Trophoblast cell (in vitro differentiated cells and primary cell): ENCODE data around the gene BCL11A.

ENCODE experiments used
- DNase-seq, 2 donors: peaks; one replicate each; pipeline ENCODE4 v3.0.0-alpha.2; 2016
- H2AFZ ChIP-seq: 2 replicates; pipeline ENCODE4 v1.6.1; 2013; ENCODE audit warnings: low read length, moderate library complexity, mild to moderate bottlenecking; ENCODE audit not compliant: insufficient read depth, poor library complexity
- H2AK5ac ChIP-seq: 2 replicates; pipeline ENCODE4 v1.6.1; 2013; ENCODE audit warnings: mild to moderate bottlenecking, low read length
- H2BK120ac ChIP-seq: 2 replicates; pipeline ENCODE4 v1.6.1; 2013; ENCODE audit warnings: low read length, mild to moderate bottlenecking, moderate library complexity; ENCODE audit not compliant: insufficient read depth, poor library complexity
- H2BK12ac ChIP-seq: 2 replicates; pipeline ENCODE4 v1.6.1; 2013; ENCODE audit warnings: mild to moderate bottlenecking, low read length, moderate library complexity
- H2BK5ac ChIP-seq: 2 replicates; pipeline ENCODE4 v1.6.1; 2013; ENCODE audit warnings: low read length, low read depth, moderate library complexity, mild to moderate bottlenecking; ENCODE audit not compliant: poor library complexity
- H3K14ac ChIP-seq: 2 replicates; pipeline ENCODE4 v1.6.1; 2013; ENCODE audit warnings: mild to moderate bottlenecking, low read length
- H3K18ac ChIP-seq: 2 replicates; pipeline ENCODE4 v1.6.1; 2013; ENCODE audit warnings: mild to moderate bottlenecking, low read length
- H3K23ac ChIP-seq: 2 replicates; pipeline ENCODE4 v1.6.1; 2013; ENCODE audit warnings: low read length
- H3K27ac ChIP-seq: 2 replicates; pipeline ENCODE4 v1.5.1; 2013; ENCODE audit warnings: low read depth, mild to moderate bottlenecking, inconsistent platforms, low read length, moderate library complexity
- H3K27me3 ChIP-seq: 2 replicates; pipeline ENCODE4 v1.6.1; 2013; ENCODE audit warnings: inconsistent platforms, mild to moderate bottlenecking, low read length, moderate library complexity; ENCODE audit not compliant: insufficient read depth
- H3K36me3 ChIP-seq, 2 experiments: 1 replicate in 1 of 2; 2 replicates in 1 of 2; pipeline ENCODE4 v1.6.1; 2013; ENCODE audit warnings: low read length in 2 of 2, mild to moderate bottlenecking in 2 of 2, moderate library complexity in 1 of 2; ENCODE audit not compliant: insufficient read depth in 2 of 2, control insufficient read depth in 1 of 2
- H3K4ac ChIP-seq: 2 replicates; pipeline ENCODE4 v1.6.1; 2013; ENCODE audit warnings: low read depth, mild to moderate bottlenecking, low read length, moderate library complexity
- H3K4me1 ChIP-seq, 2 experiments: 1 replicate in 1 of 2; 2 replicates in 1 of 2; pipeline ENCODE4 v1.6.1; 2013; ENCODE audit warnings: low read length in 2 of 2, mild to moderate bottlenecking in 2 of 2, moderate library complexity in 1 of 2; ENCODE audit not compliant: insufficient read depth in 2 of 2, control insufficient read depth in 1 of 2
- H3K4me2 ChIP-seq: 2 replicates; pipeline ENCODE4 v1.6.1; 2013; ENCODE audit warnings: inconsistent platforms, mild to moderate bottlenecking, low read length, moderate library complexity
- H3K4me3 ChIP-seq: 2 replicates; pipeline ENCODE4 v1.5.1; 2013; ENCODE audit warnings: mild to moderate bottlenecking, low read depth, low read length, inconsistent platforms
- H3K79me1 ChIP-seq: one replicate; pipeline ENCODE4 v1.6.1; 2013; ENCODE audit warnings: low read length
- H3K79me2 ChIP-seq: 2 replicates; pipeline ENCODE4 v1.6.1; 2013; ENCODE audit warnings: low read length, mild to moderate bottlenecking; ENCODE audit not compliant: control insufficient read depth, insufficient read depth, poor library complexity
- H3K9ac ChIP-seq: 2 replicates; pipeline ENCODE4 v1.6.1; 2013; ENCODE audit warnings: mild to moderate bottlenecking, low read length
- H3K9me3 ChIP-seq: 2 replicates; pipeline ENCODE4 v1.6.1; 2013; ENCODE audit warnings: low read depth, mild to moderate bottlenecking, control low read depth, inconsistent platforms, low read length; ENCODE audit not compliant: insufficient read depth
- H4K12ac ChIP-seq: 2 replicates; pipeline ENCODE4 v1.6.1; 2013; ENCODE audit warnings: low read depth, mild to moderate bottlenecking, low read length, moderate library complexity
- H4K8ac ChIP-seq: 2 replicates; pipeline ENCODE4 v1.6.1; 2013; ENCODE audit warnings: low read depth, mild to moderate bottlenecking, low read length, moderate library complexity
- H4K91ac ChIP-seq: one replicate; pipeline ENCODE4 v1.6.1; 2013; ENCODE audit warnings: low read depth, mild to moderate bottlenecking, low read length, moderate library complexity
- WGBS: extraction: QIAGEN DNeasy Blood & Tissue Kit; methylation state at CpG from one replicate; pipeline ENCODE4 v1.1.7; 2013; ENCODE audit warnings: missing lambda C conversion rate; ENCODE audit not compliant: insufficient read length, insufficient coverage; ENCODE audit errors: extremely low coverage; 5-methylcytosine and 5-hydroxymethylcytosine counted together

Gene BCL11A

GRCh38 chr2:60486067-60486466 lies 67.4 kb downstream of the BCL11A start:
- no peak overlapping the region for H3K18ac ChIP-seq
- peak overlapping the region; percentile 50 for H4K91ac ChIP-seq
- no peak overlapping the region for H2AFZ ChIP-seq
- H3K4ac ChIP-seq: no peak overlapping the region
- H3K23ac ChIP-seq: no peak overlapping the region
- H2AK5ac ChIP-seq: no peak overlapping the region
- peaks cover 16 to 23% of the 10 kb centered on the region in 2 experiments for H3K4me1 ChIP-seq
- H3K79me1 ChIP-seq: peaks cover 11% of the 10 kb centered on the region
- no peak overlapping the region for H3K9ac ChIP-seq
- H3K4me3 ChIP-seq: no peak overlapping the region
- peaks cover 2% of the 10 kb centered on the region for H3K79me2 ChIP-seq
- H4K8ac ChIP-seq: no peak overlapping the region
- no peak for DNase-seq
- no peak overlapping the region for H4K12ac ChIP-seq
- H3K9me3 ChIP-seq: no peaks in the 10 kb centered on the region
- WGBS: no CpG with 5 or more reads among the region's 1 CpG
- no peak overlapping the region for H3K14ac ChIP-seq
- peak overlapping the region; percentile 38 for H2BK12ac ChIP-seq
- H3K27ac ChIP-seq: no peak overlapping the region
- H2BK120ac ChIP-seq: no peak overlapping the region
- H3K36me3 ChIP-seq: no peaks in the 10 kb centered on the region
- no peak overlapping the region for H2BK5ac ChIP-seq
- no peaks in the 10 kb centered on the region for H3K27me3 ChIP-seq
- H3K4me2 ChIP-seq: no peak overlapping the region

GRCh38 chr2:60485550-60485949 lies 67.9 kb downstream of the BCL11A start:
- H4K12ac ChIP-seq: no peak overlapping the region
- no peaks in the 10 kb centered on the region for H3K27me3 ChIP-seq
- peaks cover 11% of the 10 kb centered on the region for H3K79me1 ChIP-seq
- no peak overlapping the region for H3K9ac ChIP-seq
- H3K79me2 ChIP-seq: peaks cover 2% of the 10 kb centered on the region
- H2AK5ac ChIP-seq: no peak overlapping the region
- no peaks in the 10 kb centered on the region for H3K9me3 ChIP-seq
- no peak overlapping the region for H3K4me3 ChIP-seq
- no peaks in the 10 kb centered on the region for H3K36me3 ChIP-seq
- DNase-seq: no peak
- no peak overlapping the region for H2AFZ ChIP-seq
- peaks cover 16 to 23% of the 10 kb centered on the region in 2 experiments for H3K4me1 ChIP-seq
- no peak overlapping the region for H3K4me2 ChIP-seq
- no peak overlapping the region for H3K27ac ChIP-seq
- H4K8ac ChIP-seq: no peak overlapping the region
- no peak overlapping the region for H2BK12ac ChIP-seq
- no peak overlapping the region for H2BK120ac ChIP-seq
- H2BK5ac ChIP-seq: no peak overlapping the region
- H3K23ac ChIP-seq: no peak overlapping the region
- no CpG with 5 or more reads among the region's 5 CpGs for WGBS
- H4K91ac ChIP-seq: no peak overlapping the region
- no peak overlapping the region for H3K4ac ChIP-seq
- H3K18ac ChIP-seq: no peak overlapping the region
- H3K14ac ChIP-seq: no peak overlapping the region

- Histone ChIP-seq H2AFZ (no peak overlapping the region), H3K27me3 (no peaks in the 10 kb centered on the region), H3K23ac (no peak overlapping the region), H2BK12ac (no peak overlapping the region), H4K12ac (no peak overlapping the region), H3K27ac (no peak overlapping the region), H3K79me1 (peaks cover 11% of the 10 kb centered on the region), H3K9ac (no peak overlapping the region), H3K4me1 (peaks cover 16 to 23% of the 10 kb centered on the region in 2 experiments), H4K91ac (no peak overlapping the region), H3K36me3 (no peaks in the 10 kb centered on the region), H3K9me3 (no peaks in the 10 kb centered on the region), H2BK120ac (no peak overlapping the region), H2BK5ac (no peak overlapping the region), H3K4ac (no peak overlapping the region), H3K4me3 (no peak overlapping the region), H3K79me2 (peaks cover 2% of the 10 kb centered on the region), H3K14ac (no peak overlapping the region), H3K18ac (no peak overlapping the region), H2AK5ac (no peak overlapping the region), H4K8ac (no peak overlapping the region), H3K4me2 (no peak overlapping the region)
- WGBS: no CpG with 5 or more reads among the region's 4 CpGs
- DNase-seq: no peak
Observed at GRCh38 chr2:60485055-60485454, 68.4 kb downstream of the BCL11A start.

GRCh38 chr2:60484133-60484645 lies 69.3 kb downstream of the BCL11A start:
- H3K14ac ChIP-seq: peak overlapping the region; percentile 27
- no peak overlapping the region for H2BK12ac ChIP-seq
- H3K4me1 ChIP-seq: peaks cover 21 to 27% of the 10 kb centered on the region in 2 experiments
- no peaks in the 10 kb centered on the region for H3K9me3 ChIP-seq
- peaks cover 11% of the 10 kb centered on the region for H3K79me1 ChIP-seq
- no peak overlapping the region for H2AFZ ChIP-seq
- no peak overlapping the region for H3K9ac ChIP-seq
- no peak overlapping the region for H2AK5ac ChIP-seq
- H3K79me2 ChIP-seq: peaks cover 2% of the 10 kb centered on the region
- H3K4me2 ChIP-seq: no peak overlapping the region
- H3K23ac ChIP-seq: no peak overlapping the region
- H3K27me3 ChIP-seq: no peaks in the 10 kb centered on the region
- H3K4ac ChIP-seq: no peak overlapping the region
- H3K4me3 ChIP-seq: no peak overlapping the region
- WGBS: no CpG with 5 or more reads among the region's 7 CpGs
- peak overlapping the region; percentile 52 for H2BK120ac ChIP-seq
- H2BK5ac ChIP-seq: peak overlapping the region; percentile 32
- H4K8ac ChIP-seq: peak overlapping the region; percentile 66
- H4K12ac ChIP-seq: no peak overlapping the region
- DNase-seq: peak; percentile 21 to 45
- H3K27ac ChIP-seq: peak overlapping the region; percentile 76
- H4K91ac ChIP-seq: peak overlapping the region; percentile 70
- no peak overlapping the region for H3K18ac ChIP-seq
- H3K36me3 ChIP-seq: no peaks in the 10 kb centered on the region
